SK-N-SH treated with all-trans-retinoic acid at 6 μM for 48 hours (cell line): ENCODE results near the gene PHB1.

Experiments
- ATAC-seq: fragments of 200-7000 bp; cut with Tn5 transposase; 3 replicates; pipeline ENCODE4 v1.9.1; 2020; ENCODE audit warnings: mild to moderate bottlenecking, moderate library complexity
- ARNTL ChIP-seq: fragments of 450-650 bp; formaldehyde crosslinking; IDR thresholded peaks from 2 replicates; pipeline ENCODE4 v1.5.0; 2020; ENCODE audit warnings: low read depth, mild to moderate bottlenecking, moderate library complexity, borderline replicate concordance
- BACH2 ChIP-seq: fragments of 250-450 bp; sonication (Bioruptor Pico); IDR thresholded peaks from 2 replicates; pipeline ENCODE4 v1.9.0; 2021; ENCODE audit warnings: mild to moderate bottlenecking, borderline replicate concordance
- ESRRG ChIP-seq: fragments of 250-450 bp; sonication (Bioruptor Pico); IDR thresholded peaks from 2 replicates; pipeline ENCODE4 v1.6.1; 2021; ENCODE audit warnings: mild to moderate bottlenecking
- PPARA ChIP-seq: fragments of 250-450 bp; sonication (Bioruptor Pico); IDR thresholded peaks from 2 replicates; pipeline ENCODE4 v1.5.0; 2020; ENCODE audit warnings: mild to moderate bottlenecking, borderline replicate concordance
- SNAI2 ChIP-seq: fragments of 250-450 bp; sonication (Bioruptor Pico); IDR thresholded peaks from 2 replicates; pipeline ENCODE4 v1.5.0; 2020; ENCODE audit warnings: mild to moderate bottlenecking, moderate library complexity
- TCF4 ChIP-seq: fragments of 250-450 bp; sonication (Bioruptor Pico); IDR thresholded peaks from 2 replicates; pipeline ENCODE4 v1.8.0; 2021; ENCODE audit warnings: mild to moderate bottlenecking, moderate library complexity, borderline replicate concordance
- ZC3H10 ChIP-seq: fragments of 250-450 bp; sonication (Bioruptor Pico); IDR thresholded peaks from 2 replicates; pipeline ENCODE4 v1.5.1; 2021; ENCODE audit warnings: mild to moderate bottlenecking, moderate library complexity
- ZFP3 ChIP-seq: fragments of 250-450 bp; sonication (Bioruptor Pico); IDR thresholded peaks from 2 replicates; pipeline ENCODE4 v1.5.0; 2020; ENCODE audit warnings: mild to moderate bottlenecking, moderate library complexity
- ZFP30 ChIP-seq: fragments of 450-650 bp; formaldehyde crosslinking; IDR thresholded peaks from 2 replicates; pipeline ENCODE4 v1.5.0; 2022; ENCODE audit warnings: mild to moderate bottlenecking, moderate library complexity
- ZNF565 ChIP-seq: fragments of 450-650 bp; formaldehyde crosslinking; conservative IDR thresholded peaks from 2 replicates; pipeline ENCODE4 v1.5.0; 2020; ENCODE audit warnings: low read depth, mild to moderate bottlenecking, moderate library complexity
- ZNF70 ChIP-seq: fragments of 450-650 bp; formaldehyde crosslinking; IDR thresholded peaks from 2 replicates; pipeline ENCODE4 v1.5.0; 2020; ENCODE audit warnings: mild to moderate bottlenecking, moderate library complexity
- TF ChIP-seq, protein P1 (sequence below): fragments of 250-450 bp; sonication (Bioruptor Pico); IDR thresholded peaks from 2 replicates; pipeline ENCODE4 v1.8.0; 2020; ENCODE audit warnings: mild to moderate bottlenecking, moderate library complexity, borderline replicate concordance
- TF ChIP-seq, protein P2 (sequence below): fragments of 250-450 bp; sonication (Bioruptor Pico); IDR thresholded peaks from 2 replicates; pipeline ENCODE4 v1.8.0; 2021; ENCODE audit warnings: low read depth, mild to moderate bottlenecking, moderate library complexity, borderline replicate concordance
- TF ChIP-seq, protein P3 (sequence below): fragments of 250-450 bp; sonication (Bioruptor Pico); IDR thresholded peaks from 2 replicates; pipeline ENCODE4 v1.5.1; 2020; ENCODE audit warnings: low read depth, mild to moderate bottlenecking, moderate library complexity

The PHB1 gene

DNA sequence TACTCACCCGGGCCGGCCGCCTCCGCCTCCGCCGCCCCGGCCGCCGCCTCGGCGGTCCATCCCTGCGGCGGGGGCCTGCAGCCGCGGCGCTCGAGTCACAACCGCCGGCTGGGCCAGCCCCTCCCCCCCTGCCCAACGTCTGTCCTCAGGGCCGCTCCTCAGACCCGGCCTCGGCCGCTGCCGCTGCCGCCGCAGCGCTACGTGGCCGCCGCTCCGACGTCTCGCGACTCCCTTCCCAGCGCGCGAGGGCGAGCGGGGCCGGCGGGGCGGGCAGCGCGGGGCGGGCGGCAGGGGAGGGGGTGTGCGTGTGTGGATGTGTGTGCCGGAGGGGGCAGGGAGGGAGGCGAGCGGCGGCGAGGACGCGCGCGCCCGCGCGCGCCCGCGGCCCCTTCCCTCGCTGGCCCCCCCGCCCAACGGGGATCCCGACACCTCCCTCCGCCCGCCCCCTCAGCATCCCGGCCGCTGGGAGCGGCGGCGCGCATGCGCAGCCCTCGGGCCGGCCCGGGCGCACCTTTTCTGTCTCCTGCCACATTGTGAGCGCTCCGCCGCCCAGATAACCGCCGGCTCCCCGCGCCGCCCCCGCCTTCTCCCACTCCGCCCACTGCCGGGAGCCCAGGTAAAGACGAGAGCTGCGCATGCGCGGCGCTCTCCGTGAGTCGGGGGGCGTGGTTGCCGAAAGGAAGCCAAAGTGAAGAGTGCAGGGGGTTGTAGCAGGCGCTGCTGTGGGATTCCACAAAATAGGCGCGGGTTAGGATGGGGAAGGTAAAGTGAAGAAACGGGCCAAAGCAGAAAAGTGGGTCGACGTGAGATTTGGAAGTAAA lies 52.6 kb downstream of the PHB1 start, which contains the start of gene ZNF652 (continued):
- TF ChIP-seq, protein P1, sequence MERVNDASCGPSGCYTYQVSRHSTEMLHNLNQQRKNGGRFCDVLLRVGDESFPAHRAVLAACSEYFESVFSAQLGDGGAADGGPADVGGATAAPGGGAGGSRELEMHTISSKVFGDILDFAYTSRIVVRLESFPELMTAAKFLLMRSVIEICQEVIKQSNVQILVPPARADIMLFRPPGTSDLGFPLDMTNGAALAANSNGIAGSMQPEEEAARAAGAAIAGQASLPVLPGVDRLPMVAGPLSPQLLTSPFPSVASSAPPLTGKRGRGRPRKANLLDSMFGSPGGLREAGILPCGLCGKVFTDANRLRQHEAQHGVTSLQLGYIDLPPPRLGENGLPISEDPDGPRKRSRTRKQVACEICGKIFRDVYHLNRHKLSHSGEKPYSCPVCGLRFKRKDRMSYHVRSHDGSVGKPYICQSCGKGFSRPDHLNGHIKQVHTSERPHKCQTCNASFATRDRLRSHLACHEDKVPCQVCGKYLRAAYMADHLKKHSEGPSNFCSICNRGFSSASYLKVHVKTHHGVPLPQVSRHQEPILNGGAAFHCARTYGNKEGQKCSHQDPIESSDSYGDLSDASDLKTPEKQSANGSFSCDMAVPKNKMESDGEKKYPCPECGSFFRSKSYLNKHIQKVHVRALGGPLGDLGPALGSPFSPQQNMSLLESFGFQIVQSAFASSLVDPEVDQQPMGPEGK: no peak
- TF ChIP-seq, protein P2, sequence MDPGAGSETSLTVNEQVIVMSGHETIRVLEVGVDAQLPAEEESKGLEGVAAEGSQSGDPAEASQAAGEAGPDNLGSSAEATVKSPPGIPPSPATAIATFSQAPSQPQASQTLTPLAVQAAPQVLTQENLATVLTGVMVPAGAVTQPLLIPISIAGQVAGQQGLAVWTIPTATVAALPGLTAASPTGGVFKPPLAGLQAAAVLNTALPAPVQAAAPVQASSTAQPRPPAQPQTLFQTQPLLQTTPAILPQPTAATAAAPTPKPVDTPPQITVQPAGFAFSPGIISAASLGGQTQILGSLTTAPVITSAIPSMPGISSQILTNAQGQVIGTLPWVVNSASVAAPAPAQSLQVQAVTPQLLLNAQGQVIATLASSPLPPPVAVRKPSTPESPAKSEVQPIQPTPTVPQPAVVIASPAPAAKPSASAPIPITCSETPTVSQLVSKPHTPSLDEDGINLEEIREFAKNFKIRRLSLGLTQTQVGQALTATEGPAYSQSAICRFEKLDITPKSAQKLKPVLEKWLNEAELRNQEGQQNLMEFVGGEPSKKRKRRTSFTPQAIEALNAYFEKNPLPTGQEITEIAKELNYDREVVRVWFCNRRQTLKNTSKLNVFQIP (CRISPR knock-in tag): no peak
- TF ChIP-seq TCF4: no peak
- no peak for TF ChIP-seq ZFP3 (CRISPR knock-in tag)
- TF ChIP-seq ESRRG (CRISPR knock-in tag): no peak
- no peak for TF ChIP-seq ZNF565 (CRISPR knock-in tag)
- no peak for TF ChIP-seq ARNTL (CRISPR knock-in tag)
- TF ChIP-seq, all 23 proteins: peak for 0

DNA sequence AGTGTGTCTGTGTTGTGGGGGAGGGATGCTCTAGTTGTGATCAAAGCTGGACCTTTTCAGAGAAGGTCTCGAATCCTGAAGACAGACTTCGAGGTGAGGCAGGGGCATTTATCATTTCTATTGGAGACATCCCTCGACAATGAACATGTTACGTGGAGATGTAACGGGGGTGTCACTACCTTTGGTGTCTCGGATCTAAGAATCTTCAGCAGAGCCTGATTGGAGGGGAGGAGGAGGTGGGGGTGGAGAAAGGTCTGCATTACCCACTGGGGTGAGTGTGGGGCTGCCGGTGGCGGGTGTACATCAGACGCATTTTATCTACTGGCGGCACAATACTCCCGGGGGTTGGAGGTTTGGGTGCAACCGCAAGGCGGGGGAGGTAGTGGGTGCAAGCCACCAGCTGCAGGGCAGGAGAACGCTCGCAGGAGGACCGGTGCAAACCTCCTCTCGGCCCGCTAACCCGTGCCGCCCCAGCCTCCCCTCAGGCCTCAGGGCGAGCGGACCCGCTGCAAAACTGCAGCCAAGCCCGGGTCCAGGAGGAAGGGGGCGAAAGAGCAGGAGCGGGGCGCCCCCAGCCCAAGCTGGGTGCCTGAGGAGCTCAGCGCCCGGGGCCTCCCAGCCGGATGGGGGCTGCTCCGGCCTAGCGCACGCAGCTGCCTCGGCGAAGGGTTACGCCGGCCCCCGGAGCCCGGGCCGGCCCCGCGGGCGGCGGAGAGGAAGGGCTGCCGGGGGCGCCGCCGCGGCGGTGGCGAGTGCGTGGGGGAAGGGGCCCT lies 53.4 kb downstream of the PHB1 start:
- TF ChIP-seq ZFP3 (CRISPR knock-in tag): no peak
- ATAC-seq: peak; percentile 59

DNA sequence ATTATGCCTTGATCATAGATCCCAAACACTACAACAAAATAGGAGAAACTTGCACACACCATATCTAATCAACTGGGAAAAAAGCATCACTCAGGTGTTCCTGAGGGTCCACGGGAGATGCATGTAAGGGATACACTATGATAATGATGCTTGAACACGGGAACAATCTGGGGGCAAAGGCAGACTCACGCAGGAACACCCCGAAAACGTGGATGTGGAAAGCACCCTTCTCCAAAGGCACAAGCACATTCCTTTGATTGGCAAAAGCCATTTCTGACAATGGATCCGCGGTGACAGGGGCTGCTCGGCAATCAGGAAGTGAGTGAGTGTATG lies 53.9 kb downstream of the PHB1 start:
- ATAC-seq: peak; percentile 48
- TF ChIP-seq, protein P3, sequence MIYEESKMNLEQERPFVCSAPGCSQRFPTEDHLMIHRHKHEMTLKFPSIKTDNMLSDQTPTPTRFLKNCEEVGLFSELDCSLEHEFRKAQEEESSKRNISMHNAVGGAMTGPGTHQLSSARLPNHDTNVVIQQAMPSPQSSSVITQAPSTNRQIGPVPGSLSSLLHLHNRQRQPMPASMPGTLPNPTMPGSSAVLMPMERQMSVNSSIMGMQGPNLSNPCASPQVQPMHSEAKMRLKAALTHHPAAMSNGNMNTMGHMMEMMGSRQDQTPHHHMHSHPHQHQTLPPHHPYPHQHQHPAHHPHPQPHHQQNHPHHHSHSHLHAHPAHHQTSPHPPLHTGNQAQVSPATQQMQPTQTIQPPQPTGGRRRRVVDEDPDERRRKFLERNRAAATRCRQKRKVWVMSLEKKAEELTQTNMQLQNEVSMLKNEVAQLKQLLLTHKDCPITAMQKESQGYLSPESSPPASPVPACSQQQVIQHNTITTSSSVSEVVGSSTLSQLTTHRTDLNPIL: no peak
- TF ChIP-seq, protein P2 (CRISPR knock-in tag): no peak
- TF ChIP-seq SNAI2 (CRISPR knock-in tag) (no peak), PPARA (CRISPR knock-in tag) (no peak), ZC3H10 (CRISPR knock-in tag) (no peak), ZNF70 (CRISPR knock-in tag) (no peak), BACH2 (CRISPR knock-in tag) (no peak), ZFP30 (no peak)
- TF ChIP-seq, protein P1: no peak

DNA sequence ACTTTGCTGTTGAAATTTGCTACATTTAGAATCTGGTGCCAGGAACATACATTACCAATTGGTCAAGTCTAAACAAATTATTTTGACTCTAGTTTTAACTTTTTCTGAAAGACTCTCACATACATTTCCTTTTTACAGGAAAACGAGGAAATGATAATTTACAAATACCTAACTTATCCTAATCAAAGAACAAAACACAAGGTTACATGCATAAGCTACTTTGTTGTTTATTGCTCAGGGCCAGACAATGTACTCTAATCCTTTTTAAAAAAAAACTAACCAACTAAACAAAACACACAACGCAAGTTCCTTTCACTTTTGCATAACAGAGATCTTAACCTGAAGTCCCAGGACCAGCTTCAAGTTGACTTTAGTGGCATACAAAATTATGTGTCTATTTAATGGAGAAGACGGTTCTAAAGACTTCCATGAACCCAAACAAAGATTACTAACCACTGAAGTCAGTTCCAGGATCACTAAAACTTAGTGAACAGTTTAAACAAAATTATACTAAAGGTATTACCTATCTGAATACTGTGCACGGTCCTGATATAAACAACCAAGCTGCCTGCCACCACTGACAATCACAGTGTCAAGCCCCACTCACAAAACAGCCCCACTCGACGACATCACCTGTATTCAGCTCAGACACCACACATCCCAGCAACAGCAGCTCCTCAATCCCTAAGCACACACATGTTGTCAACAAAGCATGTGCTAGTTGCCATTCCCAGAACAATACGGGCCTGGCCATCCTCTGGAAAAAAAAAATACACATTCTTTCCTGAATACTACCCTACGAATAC lies 54.5 kb downstream of the PHB1 start:
- TF ChIP-seq BACH2 (CRISPR knock-in tag): no peak
- peak; percentile 6 for ATAC-seq
